Urinary bladder (tissue), 4 donors: ENCODE measurements around the gene PDS5A. TPM values are rescaled to one million over a fixed set of nuclear protein-coding genes. Genes with fewer than 3 reads are reported as not detected.

Source experiments
- DNase-seq: peaks from one replicate; pipeline ENCODE4 v3.0.0-alpha.2; 2015; ENCODE audit errors: extremely low spot score
- H3K27ac ChIP-seq: one replicate; pipeline ENCODE4 v1.5.1; 2013; ENCODE audit warnings: low read depth, mild to moderate bottlenecking, moderate library complexity
- H3K36me3 ChIP-seq: one replicate; pipeline ENCODE4 v1.6.1; 2013; ENCODE audit warnings: mild to moderate bottlenecking, moderate library complexity; ENCODE audit not compliant: insufficient read depth
- H3K4me1 ChIP-seq: one replicate; pipeline ENCODE4 v1.6.1; 2013; ENCODE audit warnings: mild to moderate bottlenecking, moderate library complexity; ENCODE audit not compliant: insufficient read depth
- H3K4me3 ChIP-seq: one replicate; pipeline ENCODE4 v1.5.1; 2013; ENCODE audit warnings: low read depth, low read length
- WGBS: extraction: QIAGEN DNeasy Blood & Tissue Kit; methylation state at CpG from one replicate; pipeline ENCODE4 v1.1.7; 2013; 5-methylcytosine and 5-hydroxymethylcytosine counted together
- polyA plus RNA-seq: library from polyadenylated mRNA; stranded (reverse); fragments of 200-250 nt; gene quantifications from one replicate; pipeline ENCODE4 v1.2.3, GENCODE V29; 2013
- total RNA-seq: library from RNA; depleted of rRNA; stranded (reverse); fragments of >200 nt; gene quantifications from one replicate; pipeline ENCODE4 v1.2.3, GENCODE V29; 2014
- donor health status: healthy with polysubstance abuse.
- donor health status: healthy.

Gene PDS5A
- total and polyA plus RNA-seq, 2 donors, result 25.5 to 111 TPM

DNA sequence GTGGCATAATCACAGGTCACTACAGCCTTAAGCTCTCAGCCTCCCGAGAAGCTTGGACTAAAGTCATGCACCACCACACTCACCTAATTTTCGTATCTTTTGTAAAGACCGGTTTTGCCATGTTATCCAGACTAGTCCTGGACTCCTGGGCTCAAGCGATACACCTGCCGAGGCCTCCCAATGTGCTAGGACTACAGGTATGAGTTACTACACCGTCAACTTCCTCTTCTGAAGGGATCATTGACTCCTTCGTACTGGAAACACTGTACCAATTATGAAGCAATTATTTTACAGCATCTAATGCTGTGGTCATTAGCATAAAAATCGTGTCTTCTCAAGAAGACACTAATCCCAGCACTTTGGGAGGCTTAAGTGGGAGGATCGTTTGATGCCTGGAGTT is 35.2 kb downstream of the PDS5A start:
- DNase-seq, result no peak
- peaks cover 1% of the 10 kb centered on the region for H3K36me3 ChIP-seq
- H3K4me1 ChIP-seq, result no peaks in the 10 kb centered on the region
- WGBS, result 91% methylated on average over 9 of the region's 9 CpGs
- H3K27ac ChIP-seq, result no peak overlapping the region
- no peak overlapping the region for H3K4me3 ChIP-seq

DNA sequence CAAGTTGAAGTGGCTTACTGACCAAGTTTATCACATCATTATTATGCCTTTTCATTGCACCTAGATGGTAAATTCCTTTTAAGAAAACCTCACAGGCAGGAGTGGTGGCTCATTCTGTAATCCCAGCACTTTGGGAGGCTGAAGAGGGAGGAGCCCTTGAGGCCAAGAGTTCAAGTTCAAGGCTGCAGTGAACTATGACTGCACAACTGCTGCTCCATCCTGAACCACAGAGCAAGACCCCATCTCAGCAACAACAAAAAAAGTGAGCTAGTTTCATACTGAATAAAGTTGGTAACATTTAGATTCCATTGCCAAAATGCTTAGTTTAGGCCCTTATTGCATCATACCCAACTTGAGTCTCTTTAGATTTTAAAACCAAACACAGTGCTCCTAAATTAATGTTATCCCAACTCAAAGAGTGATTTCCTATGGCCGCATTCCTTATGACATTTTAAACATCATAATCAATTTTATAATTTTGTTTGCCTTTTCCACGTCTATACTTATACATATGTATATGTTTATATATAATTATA is 36.0 kb downstream of the PDS5A start:
- WGBS, result 87% methylated on average over 2 of the region's 2 CpGs
- peaks cover 1% of the 10 kb centered on the region for H3K36me3 ChIP-seq
- H3K4me3 ChIP-seq, result no peak overlapping the region
- H3K27ac ChIP-seq, result no peak overlapping the region
- no peaks in the 10 kb centered on the region for H3K4me1 ChIP-seq
- no peak for DNase-seq

DNA sequence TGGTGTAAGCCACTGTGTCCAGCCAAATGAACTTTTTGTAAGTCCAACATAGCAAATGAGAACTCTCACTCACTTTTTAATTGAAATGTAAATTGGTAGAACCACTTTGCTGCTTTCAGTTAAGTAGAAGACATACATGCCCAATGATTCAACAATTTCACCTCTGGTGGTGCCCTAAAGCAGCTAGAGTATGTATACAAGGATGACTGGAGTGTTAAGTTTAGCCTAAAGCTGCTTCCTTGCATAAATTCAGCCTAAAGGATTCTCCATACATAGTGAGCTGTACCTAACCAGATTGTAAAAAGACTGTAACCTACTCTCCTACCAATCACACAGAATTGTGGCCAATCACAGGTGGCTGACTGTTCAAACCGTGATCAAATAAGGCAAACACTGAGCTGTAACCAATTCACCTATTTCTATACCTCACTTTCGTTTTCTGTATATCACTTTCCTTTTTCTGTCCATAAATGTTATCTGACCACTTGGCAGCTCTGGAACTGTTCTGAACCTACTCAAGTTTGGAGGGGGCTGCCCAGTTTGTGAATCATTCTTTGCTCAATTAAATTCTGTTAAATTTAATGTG is 39.9 kb downstream of the PDS5A start:
- DNase-seq, result no peak
- 93% methylated on average over 2 of the region's 2 CpGs for WGBS
- H3K27ac ChIP-seq, result no peak overlapping the region
- H3K4me1 ChIP-seq, result no peaks in the 10 kb centered on the region
- H3K36me3 ChIP-seq, result no peaks in the 10 kb centered on the region
- H3K4me3 ChIP-seq, result no peak overlapping the region

- DNase-seq, result no peak
- no peaks in the 10 kb centered on the region for H3K4me1 ChIP-seq
- no peak overlapping the region for H3K27ac ChIP-seq
- 87% methylated on average over 6 of the region's 6 CpGs for WGBS
- H3K36me3 ChIP-seq, result no peaks in the 10 kb centered on the region
- no peak overlapping the region for H3K4me3 ChIP-seq
Measured at GRCh38 chr4:39936565-39937418, 40.9 kb downstream of the PDS5A start.

DNA sequence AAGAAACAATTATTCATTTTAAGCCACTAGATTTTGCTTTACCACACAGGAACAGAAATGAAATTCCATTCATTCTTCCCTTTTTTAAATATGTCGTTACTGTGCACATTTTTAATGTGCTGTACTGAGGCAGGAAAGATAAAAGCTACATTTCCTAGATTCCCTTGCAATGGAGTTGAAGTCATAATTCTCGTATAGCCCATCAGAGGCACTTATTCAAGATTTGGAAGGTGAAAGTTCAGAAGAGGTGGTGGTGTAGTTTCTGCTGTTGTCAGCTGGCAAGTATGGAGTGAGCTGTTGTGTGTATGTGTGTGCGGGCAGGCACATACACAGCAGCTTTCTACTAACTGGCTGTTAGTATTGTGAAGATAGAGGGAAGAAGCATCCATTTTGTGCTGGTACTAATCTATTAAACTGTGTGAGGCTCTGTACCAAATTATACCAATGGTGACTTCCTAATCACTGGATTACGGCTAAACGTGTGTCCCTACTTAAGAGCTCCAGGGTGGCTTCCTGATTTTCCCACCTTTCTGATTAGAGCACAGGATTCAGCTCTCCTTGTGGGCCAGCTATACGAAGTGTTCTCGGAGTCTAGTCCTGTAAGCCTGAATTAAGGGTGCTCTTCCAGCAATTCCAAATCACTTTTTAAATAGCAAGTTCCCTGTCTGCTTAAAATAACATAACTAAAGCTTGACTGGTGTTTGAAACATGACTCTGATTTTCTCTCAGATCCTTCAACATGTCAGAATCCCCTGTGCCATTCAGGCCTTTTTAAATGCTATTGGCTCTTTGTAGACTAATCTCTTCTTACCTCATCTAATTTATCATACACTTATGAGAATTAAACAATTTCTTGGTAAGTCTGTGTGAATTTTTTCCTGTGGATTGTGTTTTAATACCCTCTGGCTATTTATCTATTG is 43.8 kb downstream of the PDS5A start:
- Histone ChIP-seq H3K36me3 (no peaks in the 10 kb centered on the region), H3K4me3 (no peak overlapping the region), H3K27ac (no peak overlapping the region), H3K4me1 (no peaks in the 10 kb centered on the region)
- 42% methylated on average over 7 of the region's 7 CpGs for WGBS
- DNase-seq, result no peak

- WGBS, result 93% methylated on average over 8 of the region's 8 CpGs
- no peak for DNase-seq
- Histone ChIP-seq H3K4me1 (no peaks in the 10 kb centered on the region), H3K4me3 (no peak overlapping the region), H3K27ac (no peak overlapping the region), H3K36me3 (no peaks in the 10 kb centered on the region)
Measured at GRCh38 chr4:39932776-39933402, 44.8 kb downstream of the PDS5A start.

DNA sequence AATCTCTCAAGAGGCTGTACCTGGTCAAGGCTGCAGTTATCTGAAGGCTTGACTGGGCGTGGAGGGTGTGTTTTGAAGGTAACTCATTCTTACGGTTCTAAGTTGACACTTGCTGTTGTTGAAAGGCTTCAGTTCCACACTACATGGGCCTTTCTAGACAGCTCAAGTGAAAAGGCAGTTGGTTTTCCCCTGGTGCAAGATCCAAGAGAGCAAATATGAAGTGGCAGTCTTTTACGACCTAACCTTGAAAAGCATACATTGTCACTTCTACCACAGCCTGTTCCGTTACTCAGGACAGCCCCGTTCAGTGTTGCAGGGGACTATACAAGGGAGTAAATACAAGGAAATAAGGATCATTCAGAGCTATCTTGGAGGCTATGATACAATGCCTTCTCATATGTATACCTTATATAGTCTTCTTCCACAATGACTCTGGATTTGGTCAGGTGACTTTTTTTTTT is 46.2 kb downstream of the PDS5A start:
- Histone ChIP-seq H3K27ac (no peak overlapping the region), H3K4me1 (no peaks in the 10 kb centered on the region), H3K36me3 (no peaks in the 10 kb centered on the region), H3K4me3 (no peak overlapping the region)
- no peak for DNase-seq
- 93% methylated on average over 5 of the region's 5 CpGs for WGBS

- Histone ChIP-seq H3K4me3 (no peak overlapping the region), H3K4me1 (no peaks in the 10 kb centered on the region), H3K36me3 (no peaks in the 10 kb centered on the region), H3K27ac (no peak overlapping the region)
- WGBS, result 90% methylated on average over 2 of the region's 2 CpGs
- no peak for DNase-seq
Measured at GRCh38 chr4:39928538-39928937, 49.2 kb downstream of the PDS5A start.

DNA sequence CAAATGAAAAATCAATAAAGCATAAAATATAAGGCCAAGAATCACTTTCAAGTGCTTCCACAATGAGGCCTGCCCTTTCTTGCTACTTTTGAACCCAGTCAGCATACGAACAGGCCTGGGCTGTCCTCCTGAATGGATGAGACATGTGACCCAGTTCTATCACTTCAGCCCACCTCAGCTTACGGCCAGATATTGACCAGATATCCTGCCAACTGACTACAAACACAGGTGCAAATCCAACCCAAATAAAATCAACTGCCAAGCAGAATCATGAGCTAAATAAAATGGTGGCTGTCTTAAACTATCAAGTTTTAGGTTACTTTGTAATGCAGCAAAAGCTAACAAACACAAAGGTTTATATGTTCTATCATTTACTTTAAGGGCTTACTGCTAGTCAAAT is 53.7 kb downstream of the PDS5A start:
- 78% methylated on average over 2 of the region's 2 CpGs for WGBS
- H3K4me3 ChIP-seq, result no peak overlapping the region
- H3K36me3 ChIP-seq, result no peaks in the 10 kb centered on the region

GRCh38 chr4:39922399-39922798 is 55.3 kb downstream of the PDS5A start:
- Histone ChIP-seq H3K4me1 (no peaks in the 10 kb centered on the region), H3K36me3 (no peaks in the 10 kb centered on the region), H3K4me3 (no peak overlapping the region), H3K27ac (no peak overlapping the region)
- 97% methylated on average over 2 of the region's 2 CpGs for WGBS
- DNase-seq, result no peak

More for the DNA sequence above, 53.7 kb downstream of the PDS5A start:
- Histone ChIP-seq H3K4me1 (no peaks in the 10 kb centered on the region), H3K27ac (no peak overlapping the region)
- no peak for DNase-seq

GRCh38 chr4:39913471-39913870 is 64.2 kb downstream of the PDS5A start:
- no peak for DNase-seq
- WGBS, result 61% methylated on average over 4 of the region's 4 CpGs
- Histone ChIP-seq H3K36me3 (no peaks in the 10 kb centered on the region), H3K4me3 (no peak overlapping the region), H3K27ac (no peak overlapping the region), H3K4me1 (no peaks in the 10 kb centered on the region)

GRCh38 chr4:39910064-39910463 is 67.6 kb downstream of the PDS5A start:
- Histone ChIP-seq H3K36me3 (no peaks in the 10 kb centered on the region), H3K4me1 (no peaks in the 10 kb centered on the region), H3K4me3 (no peak overlapping the region), H3K27ac (no peak overlapping the region)
- 93% methylated on average over 3 of the region's 3 CpGs for WGBS
- DNase-seq, result no peak

- WGBS, result 48% methylated on average over 2 of the region's 2 CpGs
- no peak overlapping the region for H3K4me3 ChIP-seq
- no peaks in the 10 kb centered on the region for H3K4me1 ChIP-seq
- H3K27ac ChIP-seq, result no peak overlapping the region
- DNase-seq, result no peak
- H3K36me3 ChIP-seq, result no peaks in the 10 kb centered on the region
Measured at GRCh38 chr4:39908284-39908683, 69.4 kb downstream of the PDS5A start.
